NOMO-1 (cell line): Measurements from ENCODE around the gene SLC6A2.

ENCODE experiments used
- DNase-seq, 2 experiments: peaks; one replicate each; lab custom pipeline; 2025; ENCODE audit not compliant: unreplicated experiment in 2 of 2; lab: John Stamatoyannopoulos, UW

Gene SLC6A2

DNA sequence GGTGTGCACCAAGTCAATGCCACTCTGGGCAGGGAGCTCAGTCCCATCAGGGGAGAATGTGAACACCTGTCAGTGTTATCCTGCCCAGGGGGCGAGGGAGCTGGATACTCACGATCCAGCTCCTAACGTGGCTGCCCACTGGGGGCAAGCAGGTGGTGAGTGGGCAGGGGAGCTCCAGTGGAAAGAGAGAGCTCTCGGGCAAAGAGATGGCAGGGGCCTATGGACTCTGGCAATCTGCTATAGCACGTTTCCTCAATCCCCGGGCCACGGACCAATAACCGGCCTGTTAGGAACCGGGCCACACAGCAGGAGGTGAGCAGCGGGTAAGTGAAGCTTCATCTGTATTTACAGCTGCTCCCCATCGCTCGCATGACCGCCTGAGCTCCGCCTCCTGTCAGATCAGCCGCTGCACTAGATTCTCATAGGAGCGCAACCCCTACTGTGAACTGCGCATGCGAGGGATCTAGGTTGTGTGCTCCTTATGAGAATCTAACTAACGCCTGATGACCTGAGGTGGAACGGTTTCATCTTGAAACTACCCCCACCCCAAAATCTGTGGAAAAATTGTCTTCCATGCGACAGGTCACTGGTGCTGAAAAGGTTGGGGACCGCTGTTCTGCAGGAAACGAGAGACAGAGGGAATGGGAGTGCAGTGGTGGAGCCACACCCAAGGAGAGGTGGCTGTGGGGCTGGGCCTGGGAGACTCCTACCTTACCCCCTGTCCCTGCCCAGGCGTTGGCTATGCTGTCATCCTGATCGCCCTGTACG is 15.6 kb downstream of the SLC6A2 start:
- no peak for DNase-seq

GRCh38 chr16:55671974-55672280 is 16.1 kb downstream of the SLC6A2 start:
- no peak for DNase-seq

DNA sequence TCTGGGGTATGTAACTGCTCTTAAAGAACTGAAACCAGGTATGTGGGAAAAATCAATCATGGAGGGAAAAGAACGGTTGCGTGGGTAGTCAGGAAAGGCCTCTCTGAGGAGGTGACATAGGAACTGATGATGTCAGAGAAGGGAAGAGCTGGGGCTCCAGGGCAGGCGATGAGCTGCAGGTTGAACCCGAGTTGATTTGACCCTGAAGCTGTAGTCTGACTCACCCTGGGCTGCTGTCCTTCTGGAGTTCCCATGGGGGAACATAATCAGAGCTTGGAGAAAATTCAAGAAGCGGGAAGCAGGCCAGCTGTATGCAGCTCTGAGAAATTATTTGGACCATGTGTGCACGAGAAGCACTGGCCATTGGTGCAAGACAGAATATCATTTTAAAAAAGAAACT is 16.7 kb downstream of the SLC6A2 start:
- DNase-seq = no peak

DNA sequence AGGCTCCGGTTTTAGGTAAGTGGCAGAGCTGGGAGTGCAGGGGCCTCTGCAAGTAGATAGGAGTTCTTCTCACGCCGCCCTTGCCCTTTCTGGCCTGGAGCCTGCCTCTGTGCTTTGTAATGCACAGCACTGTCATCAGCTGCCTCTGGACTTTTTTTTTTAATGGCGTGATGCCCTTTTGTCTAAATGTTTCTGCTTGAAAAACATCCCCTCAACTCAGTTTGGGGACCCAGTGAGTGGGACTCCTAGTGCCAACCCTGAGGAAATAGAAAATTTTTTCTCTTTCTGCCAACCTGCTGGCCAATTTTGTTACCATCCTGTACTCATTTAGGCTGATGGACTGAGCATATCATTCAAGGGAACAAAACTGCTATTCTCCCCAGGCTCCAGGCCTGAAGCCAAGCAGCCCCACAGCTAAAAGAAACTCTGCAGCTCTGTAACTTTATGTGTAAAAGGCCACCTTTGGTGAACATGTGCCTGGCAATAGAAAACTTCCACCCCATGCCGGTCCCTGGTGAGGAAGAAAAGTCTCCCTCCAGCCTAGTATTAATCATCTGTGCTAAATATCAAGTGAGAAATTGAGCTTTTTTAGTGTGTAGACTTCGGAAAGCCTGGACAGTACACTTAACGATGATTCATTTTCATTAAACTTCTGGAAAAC is 22.5 kb downstream of the SLC6A2 start:
- no peak for DNase-seq

GRCh38 chr16:55682086-55682485 is 26.3 kb downstream of the SLC6A2 start:
- no peak for DNase-seq

GRCh38 chr16:55685973-55686372 is 30.2 kb downstream of the SLC6A2 start:
- DNase-seq = no peak

DNA sequence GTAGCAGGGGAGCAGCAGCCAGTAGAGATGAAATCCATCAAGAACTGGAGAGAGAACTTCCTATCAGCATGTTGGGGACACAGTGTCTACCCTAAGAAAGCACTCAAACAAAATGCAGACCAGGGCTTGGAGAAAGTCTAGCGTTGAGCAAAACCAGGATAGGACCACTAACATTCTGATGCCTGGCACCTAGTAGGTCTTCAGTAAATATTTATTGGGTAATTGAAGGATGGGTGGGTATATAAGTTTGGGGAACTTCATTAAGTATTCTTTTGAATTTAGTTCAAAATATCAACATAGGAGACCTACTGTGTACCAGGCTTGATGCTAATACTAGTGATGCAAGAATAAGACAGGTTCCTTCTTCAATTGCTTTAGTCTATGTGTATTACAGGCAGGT is 30.9 kb downstream of the SLC6A2 start:
- DNase-seq = no peak

- DNase-seq = no peak
Observed at GRCh38 chr16:55687802-55688201, 32.0 kb downstream of the SLC6A2 start.

- DNase-seq = no peak
Observed at GRCh38 chr16:55690841-55691240, 35.1 kb downstream of the SLC6A2 start.

GRCh38 chr16:55691771-55692170 is 36.0 kb downstream of the SLC6A2 start:
- no peak for DNase-seq

DNA sequence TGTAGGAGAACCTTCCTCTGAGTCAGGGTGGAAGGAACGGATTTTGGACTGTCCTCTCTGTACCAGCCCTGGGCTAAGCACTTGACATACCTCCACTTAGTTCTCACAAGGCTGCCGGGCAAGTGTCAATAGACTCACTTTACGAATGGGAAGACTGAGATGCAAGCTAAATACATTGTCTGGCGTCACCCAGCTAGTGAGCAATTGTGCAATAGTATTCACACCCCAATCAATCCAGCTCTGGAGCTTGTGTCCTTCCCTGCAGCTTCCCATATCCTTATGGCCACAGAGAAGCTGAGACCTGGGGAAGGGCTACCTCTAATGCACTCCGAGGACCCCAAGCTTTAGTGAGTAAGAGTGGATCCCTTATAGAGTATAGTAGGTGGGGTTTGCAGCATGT is 39.8 kb downstream of the SLC6A2 start:
- DNase-seq = no peak

DNA sequence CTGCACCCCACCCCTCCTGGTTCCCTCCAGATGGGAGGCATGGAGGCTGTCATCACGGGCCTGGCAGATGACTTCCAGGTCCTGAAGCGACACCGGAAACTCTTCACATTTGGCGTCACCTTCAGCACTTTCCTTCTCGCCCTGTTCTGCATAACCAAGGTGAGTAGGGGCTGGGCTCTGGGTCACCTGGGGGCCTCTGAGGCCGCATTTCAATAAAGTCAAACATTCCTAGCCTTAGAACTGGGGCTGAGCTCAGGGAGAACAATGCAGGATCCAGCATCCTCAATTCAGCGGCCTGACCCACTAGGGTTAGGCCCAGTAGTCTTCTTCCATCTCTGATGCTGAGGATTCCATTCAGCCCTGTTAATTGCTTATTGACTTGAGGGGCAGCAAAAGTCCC is 42.1 kb downstream of the SLC6A2 start:
- DNase-seq = no peak

- no peak for DNase-seq
Observed at GRCh38 chr16:55698331-55698730, 42.5 kb downstream of the SLC6A2 start.

- no peak for DNase-seq
Observed at GRCh38 chr16:55698946-55699345, 43.2 kb downstream of the SLC6A2 start.

- DNase-seq = no peak
Observed at GRCh38 chr16:55699616-55700015, 43.8 kb downstream of the SLC6A2 start.

DNA sequence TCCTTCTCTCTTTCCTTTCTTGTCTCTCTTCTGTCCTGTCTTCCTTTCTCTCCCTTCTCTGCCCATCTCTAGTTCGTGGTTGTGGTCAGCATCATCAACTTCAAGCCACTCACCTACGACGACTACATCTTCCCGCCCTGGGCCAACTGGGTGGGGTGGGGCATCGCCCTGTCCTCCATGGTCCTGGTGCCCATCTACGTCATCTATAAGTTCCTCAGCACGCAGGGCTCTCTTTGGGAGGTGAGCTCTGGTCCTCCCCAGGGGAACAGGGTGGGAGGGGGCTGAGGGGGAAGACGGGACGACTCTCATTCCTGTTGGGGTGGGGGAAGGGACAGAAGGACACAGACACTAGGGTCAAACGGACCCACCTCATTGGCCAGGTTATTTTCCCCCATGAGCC is 44.3 kb downstream of the SLC6A2 start:
- DNase-seq = no peak

- no peak for DNase-seq
Observed at GRCh38 chr16:55700961-55701360, 45.2 kb downstream of the SLC6A2 start.

GRCh38 chr16:55701442-55702319 is 45.9 kb downstream of the SLC6A2 start:
- peak; percentile 37 to 42 for DNase-seq

GRCh38 chr16:55703003-55704001 is 47.5 kb downstream of the SLC6A2 start:
- peak in 1 of 2 experiments; percentile 70 for DNase-seq

DNA sequence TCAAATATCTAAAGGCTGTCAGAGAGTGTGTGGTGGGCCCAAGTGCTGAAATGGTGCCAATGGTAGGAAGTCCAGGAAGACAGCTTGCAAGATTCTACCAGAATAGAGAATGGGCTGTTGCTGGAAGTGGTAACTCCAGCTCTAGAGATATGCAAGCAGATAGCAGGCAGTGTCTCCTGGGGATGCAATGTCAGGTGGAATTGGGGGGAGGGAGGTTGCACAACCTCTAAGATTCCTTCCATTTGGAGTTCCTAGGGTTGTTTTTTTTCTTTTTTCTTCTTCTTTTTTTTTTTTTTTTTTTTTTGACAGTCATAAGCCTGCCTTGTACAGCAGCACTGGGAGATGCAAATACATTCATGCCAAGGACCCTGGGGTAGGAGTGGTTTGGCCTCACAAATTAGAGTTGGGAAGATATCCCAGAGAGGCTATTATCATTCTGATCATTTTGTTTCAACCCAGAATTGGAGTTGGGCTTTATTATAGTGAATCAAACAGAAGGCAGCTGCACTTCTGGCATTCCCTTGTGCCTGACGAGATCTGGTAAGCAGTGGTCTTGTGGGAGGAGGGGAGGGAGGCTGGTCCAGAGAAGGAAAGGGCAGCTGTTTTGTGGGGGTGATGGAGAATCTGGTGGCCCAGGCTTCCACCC is 51.1 kb downstream of the SLC6A2 start:
- DNase-seq = no peak
